ENCODE data around the gene GFPT1.

The GFPT1 gene

DNA sequence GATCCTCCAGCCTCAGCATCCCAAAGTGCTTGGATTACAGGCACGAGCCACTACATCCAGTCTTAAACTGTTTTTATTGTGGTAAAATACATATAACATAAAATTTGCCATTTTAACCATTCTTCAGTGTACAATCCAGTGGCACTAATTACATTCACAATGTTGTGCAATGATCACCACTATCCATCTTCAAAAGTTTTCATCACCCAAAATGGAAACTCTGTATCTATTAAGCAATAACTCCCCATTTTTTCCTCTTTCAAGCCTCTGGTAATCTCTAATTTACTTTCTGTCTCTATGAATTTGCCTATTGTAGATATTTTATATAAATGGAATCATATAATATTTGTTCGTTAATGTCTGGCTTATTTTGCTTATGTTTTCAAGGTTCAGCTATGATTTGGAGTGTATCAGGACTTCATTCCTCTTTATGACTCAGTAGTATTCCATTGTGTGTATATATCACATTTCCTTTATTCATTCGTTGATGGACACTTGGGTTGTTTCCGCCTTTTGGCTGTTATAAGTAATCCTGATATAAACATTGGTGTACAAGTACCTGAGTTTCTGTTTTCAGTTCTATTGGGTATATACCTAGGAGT, 71.8 kb downstream of the GFPT1 start:
- no peak for DNase-seq

DNA sequence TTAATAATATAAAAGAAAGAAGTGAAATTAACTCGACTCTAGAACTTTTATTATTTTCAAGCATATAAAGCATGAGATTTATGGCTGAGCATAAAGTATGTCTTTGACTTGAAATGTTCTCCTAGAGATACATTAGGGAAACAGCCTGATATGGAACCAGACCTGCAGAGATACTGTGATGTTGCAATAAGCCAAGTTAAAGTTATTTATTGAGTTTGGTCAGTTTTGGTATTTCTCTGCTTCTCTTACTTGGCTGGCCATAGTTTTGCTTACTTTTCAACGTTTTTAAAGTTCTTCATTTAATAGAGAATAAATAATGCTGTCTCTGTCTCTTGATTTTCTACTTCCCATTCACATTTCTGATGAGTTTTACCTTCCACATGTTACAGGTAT, 76.0 kb downstream of the GFPT1 start:
- DNase-seq, result no peak

DNA sequence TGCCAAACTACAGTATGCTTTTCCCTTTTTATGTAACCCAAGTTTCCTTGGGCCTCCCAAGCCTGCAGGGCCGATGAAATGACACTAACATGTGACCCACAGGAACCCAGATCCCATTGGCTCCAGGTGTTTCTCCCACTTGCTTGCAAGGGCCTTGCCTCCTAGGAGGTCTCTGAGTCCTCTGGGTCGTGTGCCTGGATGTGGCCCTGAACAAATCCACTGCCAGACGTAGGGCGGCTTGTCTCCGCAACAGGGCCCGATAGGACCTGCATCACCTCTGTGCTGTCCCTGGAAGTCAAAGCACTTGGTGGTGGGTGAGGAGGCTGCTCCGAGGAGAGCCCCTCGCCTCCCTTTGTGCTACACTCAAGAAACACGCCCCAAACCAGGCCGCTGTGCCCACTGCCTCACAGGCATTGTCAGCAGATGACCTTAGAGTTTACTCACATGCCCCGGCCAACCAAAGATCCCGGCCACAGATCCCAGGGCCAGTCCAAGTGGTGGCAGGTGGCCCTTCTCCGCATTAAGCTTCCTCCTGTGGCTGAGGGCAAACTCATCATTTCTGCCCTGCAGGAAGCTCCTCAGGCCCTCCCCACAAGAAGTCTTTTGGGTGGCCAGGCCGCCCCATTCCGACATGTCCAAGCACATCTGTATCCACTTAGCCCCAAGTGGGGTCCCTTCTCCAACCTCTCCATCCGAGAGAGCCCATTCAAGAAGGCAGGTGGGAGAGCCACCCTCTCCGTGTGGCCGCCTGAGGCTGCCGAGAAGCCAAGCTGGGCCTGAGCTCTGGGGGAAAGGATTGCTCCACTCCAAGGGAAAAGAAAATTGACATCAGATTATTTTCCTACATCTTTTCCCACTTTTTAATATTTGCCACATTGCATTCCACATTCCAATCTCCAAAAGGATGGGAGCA, 76.7 kb downstream of the GFPT1 start:
- DNase-seq, result no peak

DNA sequence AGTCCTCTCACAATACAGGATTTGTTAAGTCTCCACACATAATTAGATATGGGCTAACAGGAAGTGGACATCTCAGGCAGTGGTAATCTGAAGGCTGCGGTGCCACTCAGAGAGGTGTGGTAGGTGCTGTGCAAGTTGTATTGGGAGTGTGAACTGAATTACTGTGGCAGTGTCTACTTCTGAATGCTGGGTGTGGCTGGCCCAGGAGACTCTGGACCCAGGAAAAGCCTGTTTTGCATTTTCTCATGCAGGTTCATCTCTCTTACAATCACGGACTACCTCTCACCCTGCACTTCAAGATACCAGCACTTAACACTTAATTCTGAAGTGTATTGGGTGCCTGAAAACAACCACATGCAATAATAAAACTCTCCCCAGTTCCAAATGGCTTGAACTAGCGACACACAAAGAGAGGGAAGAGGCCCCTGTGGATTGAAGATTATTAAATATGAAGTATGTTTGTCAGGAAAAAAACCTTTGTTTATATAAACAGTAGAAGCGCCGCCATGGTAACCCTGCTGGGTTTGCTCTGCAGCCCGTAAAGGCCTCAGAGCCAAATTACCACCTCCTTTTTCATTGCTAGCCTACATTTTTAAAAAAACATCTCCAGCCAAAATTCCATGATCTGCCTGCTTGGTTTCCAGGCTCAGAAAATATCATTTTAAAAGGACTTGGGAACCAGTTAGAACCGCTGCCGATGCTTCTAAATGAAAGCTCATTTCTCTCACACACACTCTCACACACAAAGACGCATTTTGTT, 77.5 kb downstream of the GFPT1 start:
- DNase-seq, result no peak

DNA sequence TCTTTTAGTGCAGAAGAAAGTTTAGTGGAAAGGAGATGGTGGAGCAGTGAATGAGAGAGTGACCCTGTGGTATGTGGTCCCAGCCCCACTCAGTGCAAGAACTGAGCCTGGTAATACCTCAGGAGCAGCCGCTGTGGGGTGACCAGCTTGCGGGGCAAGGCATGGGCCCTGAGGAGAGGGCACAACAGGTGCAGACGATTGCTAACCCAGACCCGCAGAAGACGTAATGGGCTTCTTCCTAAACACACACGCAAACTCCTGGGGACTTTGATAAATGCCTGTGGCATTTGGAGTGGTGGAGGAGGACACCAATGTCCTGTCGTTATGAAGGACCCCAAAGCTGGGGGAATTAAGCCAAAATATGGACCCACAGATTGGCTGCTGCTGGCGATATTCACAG, 78.7 kb downstream of the GFPT1 start:
- no peak for DNase-seq

DNA sequence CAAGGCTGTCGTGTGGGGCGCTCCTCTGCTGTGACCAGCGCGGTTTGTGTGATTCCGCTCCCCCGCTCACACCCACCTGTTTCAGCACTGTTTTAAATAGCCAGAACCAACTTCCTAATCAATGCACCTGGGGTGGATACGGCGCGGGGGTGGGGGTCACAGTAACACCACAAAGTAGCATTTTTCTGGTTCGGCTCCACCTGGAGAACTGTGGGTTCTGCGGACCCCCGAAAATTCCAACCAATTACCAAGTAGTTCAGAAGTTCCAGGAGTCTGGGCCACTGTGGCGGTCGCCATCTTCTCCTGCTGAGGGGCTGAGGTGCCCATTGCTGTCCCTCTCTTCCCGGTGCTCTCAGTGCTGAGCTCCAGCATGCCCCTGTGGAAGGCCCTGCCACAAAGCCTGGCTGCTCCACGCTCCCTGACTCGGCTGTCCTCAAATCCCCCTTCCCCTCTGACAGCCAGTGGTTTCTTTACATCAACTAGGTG, 79.4 kb downstream of the GFPT1 start:
- DNase-seq, result no peak

DNA sequence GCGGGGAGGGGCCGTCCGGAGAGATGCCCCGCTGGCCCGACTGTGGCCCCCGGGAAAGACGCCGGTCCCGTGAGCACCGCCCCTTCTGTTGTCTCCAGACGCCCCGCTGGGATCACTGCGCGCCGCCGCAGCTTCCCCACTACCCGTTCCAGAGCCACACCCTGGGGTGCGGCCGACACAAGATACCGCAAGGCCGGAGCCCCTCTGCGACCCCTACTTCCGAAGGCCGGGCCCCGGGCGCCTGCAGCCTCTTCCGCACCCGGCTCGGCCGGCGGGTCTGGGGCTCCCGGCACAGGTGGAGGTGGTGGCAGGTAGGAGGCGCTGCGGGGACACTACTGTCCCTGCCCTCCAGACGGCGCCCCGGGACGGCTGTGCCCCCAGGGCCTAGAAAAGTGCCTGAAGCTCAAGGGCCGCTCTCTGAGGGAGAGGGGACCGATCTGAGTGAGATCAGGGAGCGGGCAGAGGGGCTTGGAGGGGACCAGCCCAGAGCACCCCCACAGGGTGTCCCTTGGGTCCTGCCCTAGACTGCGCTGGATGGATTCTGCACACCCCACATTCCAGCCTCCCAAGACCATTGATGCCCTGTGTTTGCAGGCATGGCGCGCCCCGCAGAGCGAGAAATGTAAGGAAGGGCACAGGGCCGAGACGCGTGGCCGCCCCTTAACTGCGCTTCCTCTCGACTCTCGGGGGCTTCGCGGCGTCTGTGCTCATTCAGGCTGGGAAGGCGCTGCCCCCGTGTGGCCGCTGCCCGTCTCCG, 80.0 kb downstream of the GFPT1 start:
- DNase-seq, result peak; percentile 62

DNA sequence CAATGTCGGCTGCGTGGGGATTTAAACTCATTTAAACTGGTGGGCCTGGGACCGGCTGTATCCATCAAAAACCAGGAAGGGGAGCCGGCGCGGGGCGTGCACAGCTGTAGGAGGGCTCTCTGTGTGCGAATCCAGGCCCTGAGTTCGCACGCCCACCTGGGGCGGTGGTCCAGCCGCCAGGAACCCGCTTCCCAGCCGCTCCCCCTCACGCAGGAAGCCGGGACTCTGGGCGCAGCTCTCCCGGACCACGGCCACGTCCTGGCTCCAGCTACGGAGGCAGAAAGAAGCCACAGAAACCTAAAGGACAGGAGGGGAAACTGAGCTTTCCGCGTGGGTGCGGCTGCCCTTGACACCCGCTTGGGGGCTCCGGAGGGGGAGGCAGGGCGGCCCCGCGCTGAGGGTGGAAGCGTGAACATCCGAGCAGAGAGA, 80.6 kb downstream of the GFPT1 start:
- no peak for DNase-seq

DNA sequence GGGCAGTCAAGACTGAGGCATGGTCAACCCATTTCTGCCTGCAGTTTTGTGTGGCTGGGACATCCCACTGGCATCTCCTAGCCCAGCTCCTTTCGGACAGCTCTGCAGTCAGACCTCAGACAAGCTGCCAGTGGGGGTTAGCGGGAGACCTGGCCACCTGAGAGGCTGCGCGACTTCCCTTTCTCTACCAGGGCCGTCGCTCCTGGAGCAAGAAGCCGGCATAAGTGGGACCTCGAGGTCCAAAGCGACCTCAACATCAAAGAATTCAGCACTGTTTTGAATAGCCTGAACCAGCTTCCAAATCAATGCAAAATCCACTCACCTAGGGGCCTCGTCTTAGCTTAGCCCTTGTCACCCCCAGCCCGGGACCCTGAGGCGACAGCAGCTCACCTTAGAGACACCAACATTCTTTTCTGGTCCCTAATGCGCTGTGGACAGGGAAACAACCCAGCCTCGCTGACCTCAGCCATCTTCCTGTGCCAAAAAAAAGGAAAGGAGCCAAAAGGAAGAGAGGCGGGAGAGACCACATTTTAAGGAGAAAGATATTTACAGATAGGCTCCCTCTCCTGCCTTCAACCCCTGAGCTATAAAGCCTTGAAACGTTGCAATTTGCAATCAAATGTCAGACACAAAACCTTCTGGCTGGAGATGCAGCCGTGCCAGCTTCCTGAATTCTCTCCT, 81.2 kb downstream of the GFPT1 start:
- no peak for DNase-seq

DNA sequence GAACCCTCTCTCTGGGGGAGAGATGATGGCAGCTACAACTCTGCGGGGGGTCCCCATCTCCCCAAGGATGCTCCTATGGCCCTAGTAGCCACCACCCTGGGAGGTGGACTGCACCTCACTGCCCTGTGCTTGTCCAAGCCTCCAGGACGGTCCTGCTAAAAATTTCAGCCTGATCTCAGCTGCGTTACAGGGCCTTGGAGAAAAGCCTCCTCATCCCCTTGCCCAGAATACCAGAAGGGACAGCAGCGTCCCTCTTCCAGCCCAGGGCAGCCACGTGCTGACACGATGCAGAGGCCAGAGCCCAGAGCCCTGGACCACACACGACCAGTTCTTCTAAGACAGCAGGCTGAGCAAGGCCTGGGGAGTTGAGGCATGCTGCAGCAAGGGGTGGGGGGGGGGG, 81.9 kb downstream of the GFPT1 start:
- no peak for DNase-seq

DNA sequence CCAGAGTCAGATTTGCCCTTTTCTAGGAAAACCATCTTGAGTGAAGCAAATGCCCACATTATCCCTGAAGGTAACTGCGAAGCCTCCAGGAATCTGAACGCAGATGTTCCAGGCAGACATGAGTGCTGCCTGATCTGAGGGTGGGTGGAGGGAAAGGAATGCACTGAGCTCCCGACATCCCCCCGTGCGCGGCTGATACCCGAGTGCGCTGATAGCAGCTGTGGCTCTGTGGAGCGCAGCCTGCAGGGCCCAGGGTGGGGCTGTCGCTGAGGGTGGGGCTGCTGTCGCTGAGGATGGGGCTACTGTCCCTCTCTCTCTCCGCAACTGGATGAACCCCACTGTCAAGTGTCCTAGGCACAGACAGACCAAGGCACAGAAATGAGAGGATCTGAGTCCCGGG, 82.4 kb downstream of the GFPT1 start:
- no peak for DNase-seq

DNA sequence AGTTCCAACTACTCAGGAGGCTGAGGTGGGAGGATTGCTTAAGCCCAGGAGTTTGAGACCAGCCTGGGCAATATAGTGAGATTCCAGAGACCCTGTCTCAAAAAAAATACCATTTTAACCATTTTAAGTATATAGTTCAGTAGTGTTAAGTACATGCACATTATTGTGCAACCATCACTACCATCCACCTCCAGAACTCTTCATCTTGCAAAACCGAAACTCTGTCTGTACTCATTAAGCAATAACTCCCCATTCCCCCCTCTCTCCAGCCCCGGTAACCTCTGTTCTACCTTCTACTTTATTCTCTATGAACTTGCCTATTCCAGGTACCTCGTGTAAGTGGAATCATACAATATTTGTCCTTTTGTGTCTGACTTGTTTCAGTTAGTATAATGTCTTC, 86.4 kb downstream of the GFPT1 start:
- DNase-seq, result no peak

DNA sequence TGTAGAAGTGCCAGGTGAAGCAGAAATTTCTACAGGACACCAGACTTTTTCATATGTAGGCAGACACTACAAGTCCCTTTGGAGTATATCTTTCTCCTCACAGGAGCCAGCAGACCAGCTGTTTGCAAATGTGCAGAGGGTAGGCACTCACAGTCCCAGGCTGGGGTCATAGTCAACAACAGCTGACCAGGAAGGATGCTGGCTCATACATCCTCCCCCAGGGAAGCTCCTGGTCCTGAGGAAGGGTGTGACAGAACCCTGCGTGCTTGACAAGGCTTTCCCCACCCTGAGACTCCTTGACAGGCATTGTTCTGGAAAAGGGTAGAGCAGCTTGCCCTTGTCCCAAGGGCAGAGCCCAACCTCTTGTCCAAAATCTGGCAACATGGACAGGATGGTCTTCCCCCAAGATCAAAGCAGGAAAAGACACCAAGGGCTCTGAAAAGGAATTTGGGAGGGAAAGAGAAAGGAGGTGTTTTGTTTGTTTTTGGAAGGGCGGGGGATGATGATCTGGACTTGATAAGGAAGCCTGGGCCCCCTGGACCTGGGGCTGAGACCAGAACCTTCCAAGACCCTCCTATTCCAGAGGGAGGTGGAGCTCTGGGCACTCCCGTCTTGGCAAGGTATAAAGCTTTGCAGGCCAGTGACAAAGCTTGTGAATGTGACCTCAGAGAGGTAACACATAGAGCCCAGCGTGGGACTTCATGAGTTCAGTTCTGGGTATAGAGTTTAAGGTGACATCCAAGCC, 87.1 kb downstream of the GFPT1 start:
- no peak for DNase-seq

DNA sequence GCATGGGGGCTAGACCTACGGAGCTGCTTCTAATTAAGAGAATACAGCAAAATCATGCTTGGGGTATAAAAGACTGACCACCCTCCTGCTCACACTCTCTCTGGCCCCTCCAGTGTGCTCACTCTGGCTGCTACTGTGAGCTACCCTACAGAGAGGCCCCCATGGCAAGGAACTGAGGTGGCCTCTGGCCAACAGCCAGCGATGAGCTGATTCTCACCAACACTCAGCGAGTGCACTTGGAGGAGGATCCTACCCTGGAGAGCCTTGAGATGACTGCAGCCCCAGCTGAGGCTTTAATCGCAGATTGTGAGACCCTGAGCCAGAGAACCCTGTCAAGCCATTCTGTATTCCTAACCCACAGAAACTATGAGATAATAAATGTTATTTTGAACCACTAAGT, 88.2 kb downstream of the GFPT1 start:
- no peak for DNase-seq

DNA sequence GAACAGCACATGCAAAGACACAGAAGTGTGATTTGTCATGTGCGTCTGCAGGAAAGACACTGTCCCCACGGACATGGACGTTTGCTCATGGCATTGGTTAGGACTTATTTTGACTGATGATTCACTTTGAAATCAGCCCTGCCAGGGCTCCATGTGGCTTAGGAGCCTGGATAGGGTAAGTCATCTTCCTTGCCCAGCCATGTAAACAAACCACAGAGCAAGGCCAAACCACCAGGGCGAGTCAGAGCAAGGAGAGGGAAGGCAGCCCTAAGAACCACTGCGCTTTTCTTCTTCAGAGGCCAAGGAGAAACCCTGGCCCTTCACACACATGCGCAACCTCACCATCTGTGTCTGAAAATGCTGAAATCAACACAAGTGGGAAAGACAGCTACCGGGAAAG, 88.8 kb downstream of the GFPT1 start:
- DNase-seq, result peak; percentile 51

DNA sequence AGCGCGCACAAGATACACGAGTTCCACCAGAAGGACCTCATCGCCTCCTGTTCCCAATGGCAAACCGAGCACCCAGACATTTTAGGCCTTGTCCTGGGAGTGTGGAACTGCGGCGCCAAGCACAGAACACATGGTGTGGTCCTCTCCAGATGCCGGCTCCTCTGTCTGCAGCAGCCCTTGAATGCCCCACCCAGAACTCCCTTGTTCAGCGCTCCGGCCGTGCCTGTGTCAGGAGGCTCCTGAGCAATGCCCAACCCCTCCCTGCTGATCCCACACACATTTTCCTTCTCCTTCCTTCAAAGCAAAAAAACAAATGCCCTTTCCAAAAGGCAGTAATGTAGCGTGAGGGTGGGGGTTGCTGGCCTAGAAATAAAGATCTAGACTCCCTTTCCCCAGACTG, 89.8 kb downstream of the GFPT1 start:
- DNase-seq, result no peak

DNA sequence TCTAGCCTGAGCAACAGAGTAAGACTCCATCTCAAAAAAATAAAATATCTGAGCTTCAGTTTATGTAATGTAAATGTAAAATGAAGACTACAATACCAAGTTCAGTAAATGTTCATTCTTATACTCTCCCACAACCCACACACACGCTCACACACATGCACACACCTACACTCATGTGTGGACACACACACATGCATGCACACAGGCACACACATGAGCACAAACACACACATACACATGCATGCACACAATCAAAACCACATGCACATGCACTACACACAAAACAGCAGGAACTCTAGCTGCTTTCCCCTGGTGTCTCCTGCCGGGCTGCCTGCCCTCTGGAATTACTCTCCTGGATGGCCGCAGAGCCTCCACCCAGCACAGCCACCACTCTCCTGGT, 90.6 kb downstream of the GFPT1 start:
- no peak for DNase-seq

DNA sequence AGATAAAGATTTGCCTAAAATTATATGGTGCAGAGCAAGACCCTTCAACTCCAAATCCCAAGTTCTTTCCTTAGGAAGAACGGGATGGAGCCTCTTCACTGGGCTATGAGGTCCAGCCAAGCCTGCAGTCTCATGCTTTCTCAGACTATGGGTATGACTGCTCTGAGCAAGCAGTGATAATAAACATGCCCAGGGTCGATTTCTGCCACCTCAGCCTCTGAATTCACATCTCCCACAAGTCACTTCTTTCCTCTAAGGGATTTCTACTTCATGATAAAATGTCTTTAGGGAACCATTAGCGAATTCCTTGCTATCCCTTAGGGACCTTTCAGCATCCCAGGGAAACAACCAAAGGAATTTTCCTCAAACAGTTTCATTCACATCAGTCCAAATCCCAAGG, 94.8 kb downstream of the GFPT1 start:
- DNase-seq, result no peak

DNA sequence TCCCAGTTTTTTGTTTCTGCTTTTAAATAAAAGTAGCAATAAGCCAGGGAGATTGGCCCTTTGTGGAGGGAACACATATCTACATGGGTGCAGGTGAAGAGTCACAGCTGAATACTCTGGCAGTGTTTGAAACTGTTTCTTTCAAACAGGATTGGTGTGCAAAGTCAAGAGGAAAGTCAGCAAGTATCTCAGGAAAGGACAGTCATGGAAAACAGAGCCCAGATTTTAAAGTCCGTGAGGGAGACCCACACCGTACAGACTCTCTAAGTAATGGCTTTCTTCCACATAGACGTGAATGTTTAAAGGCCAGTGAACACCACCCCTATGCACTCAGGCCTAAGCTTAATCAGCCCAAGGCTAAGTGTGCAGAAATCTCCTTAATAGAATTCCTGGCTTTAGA, 95.3 kb downstream of the GFPT1 start:
- DNase-seq, result no peak

DNA sequence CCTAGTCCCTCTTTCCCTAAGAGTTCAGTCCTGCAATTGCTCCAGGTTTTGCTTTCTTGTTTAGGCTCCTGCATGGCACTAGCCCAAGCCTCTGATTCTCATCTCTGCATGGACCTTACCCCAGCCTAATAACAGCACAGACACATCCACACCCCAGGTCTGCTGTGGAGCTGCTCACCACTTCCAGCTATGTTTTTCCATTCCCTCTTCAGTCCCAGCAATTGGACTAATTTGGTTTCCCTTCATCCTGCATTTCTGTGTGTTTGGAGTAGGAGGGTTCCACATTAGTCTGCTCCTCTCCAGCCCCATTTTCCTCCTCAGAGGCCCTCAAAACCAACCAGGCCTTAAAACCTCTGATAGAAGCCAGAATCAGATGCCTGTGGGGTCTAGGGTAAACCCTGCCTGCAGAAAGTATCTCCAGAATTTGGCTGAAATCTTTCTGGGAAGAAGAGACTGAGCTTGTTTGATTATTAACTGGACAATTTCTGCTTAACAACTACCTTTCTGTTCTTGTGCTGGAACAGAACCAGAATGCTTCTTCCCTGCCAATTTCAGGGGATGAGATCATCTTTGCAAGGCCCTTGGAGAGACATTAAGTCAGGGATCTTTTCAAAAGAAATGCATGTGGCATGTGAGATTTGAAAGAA, 95.9 kb downstream of the GFPT1 start:
- no peak for DNase-seq

DNA sequence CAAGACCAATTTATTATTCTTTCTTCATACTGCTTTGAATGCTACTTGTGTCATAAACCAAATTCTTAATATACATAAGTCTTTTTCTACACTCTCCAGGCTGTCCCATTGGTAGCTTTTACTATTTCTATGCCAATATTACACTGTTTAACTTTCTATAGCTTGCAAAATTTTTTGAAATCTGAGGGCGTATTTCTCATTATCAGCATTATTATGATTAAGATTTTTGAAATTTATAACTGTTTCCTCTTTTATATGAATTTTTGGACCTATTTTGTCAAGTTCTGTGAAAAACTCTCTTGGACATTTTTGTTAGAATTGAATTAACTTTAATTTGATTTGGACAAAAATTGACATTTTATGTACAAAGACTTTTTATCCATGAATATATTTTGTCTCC, 98.6 kb downstream of the GFPT1 start:
- no peak for DNase-seq

Data from amniotic stem cell (primary cell).